GM19463 (cell line): ENCODE measurements around the gene SERPINF2.
"Not testable (repeated sequence)": the region's sequence is repeated elsewhere in the genome, so short reads cannot be mapped to it uniquely, and the experiment has no call there.

ENCODE experiments used
- ATAC-seq: cut with Tn5 transposase; IDR thresholded peaks from one replicate; pipeline ENCODE4 v1.9.1; 2021; ENCODE audit warnings: mild to moderate bottlenecking, moderate library complexity; ENCODE audit not compliant: unreplicated experiment

The SERPINF2 gene

GRCh38 chr17:1742371-1743087 is at the start of gene SERPINF2:
SERPINF2 (plus strand) TSS chr17:1742871; CDS start chr17:1744996, 2,125 bp downstream.
- ATAC-seq: no peak

GRCh38 chr17:1693339-1693738 is 49.3 kb upstream of the SERPINF2 start:
- ATAC-seq: no peak

- ATAC-seq: no peak
Observed at GRCh38 chr17:1695365-1695764, 47.3 kb upstream of the SERPINF2 start.

- ATAC-seq: no peak
Observed at GRCh38 chr17:1697681-1698080, 45.0 kb upstream of the SERPINF2 start.

GRCh38 chr17:1699891-1700290 is 42.8 kb upstream of the SERPINF2 start:
- not testable (repeated sequence) for ATAC-seq

- ATAC-seq: no peak
Observed at GRCh38 chr17:1703063-1703462, 39.6 kb upstream of the SERPINF2 start.

- no peak for ATAC-seq
Observed at GRCh38 chr17:1705004-1705403, 37.7 kb upstream of the SERPINF2 start.

GRCh38 chr17:1707107-1707506 is 35.6 kb upstream of the SERPINF2 start:
- no peak for ATAC-seq

GRCh38 chr17:1708791-1709346 is 33.8 kb upstream of the SERPINF2 start:
- ATAC-seq: not testable (repeated sequence)

- no peak for ATAC-seq
Observed at GRCh38 chr17:1709403-1709951, 33.2 kb upstream of the SERPINF2 start.

- ATAC-seq: no peak
Observed at GRCh38 chr17:1709971-1710806, 32.5 kb upstream of the SERPINF2 start, which contains the start of gene TLCD2. TLCD2 (minus strand) TSS chr17:1710377; CDS start chr17:1710242, 135 bp downstream.

- no peak for ATAC-seq
Observed at GRCh38 chr17:1710807-1711553, 31.7 kb upstream of the SERPINF2 start.

- ATAC-seq: no peak
Observed at GRCh38 chr17:1711804-1712203, 30.9 kb upstream of the SERPINF2 start.

- ATAC-seq: no peak
Observed at GRCh38 chr17:1712271-1712670, 30.4 kb upstream of the SERPINF2 start.

GRCh38 chr17:1713160-1713877 is 29.4 kb upstream of the SERPINF2 start:
- ATAC-seq: no peak

GRCh38 chr17:1713878-1714426 is 28.7 kb upstream of the SERPINF2 start:
- ATAC-seq: no peak

GRCh38 chr17:1714427-1714979 is 28.2 kb upstream of the SERPINF2 start:
- ATAC-seq: no peak

GRCh38 chr17:1714980-1715802 is 27.5 kb upstream of the SERPINF2 start:
- no peak for ATAC-seq

GRCh38 chr17:1715803-1716075 is 26.9 kb upstream of the SERPINF2 start:
- no peak for ATAC-seq
